Measurements from ENCODE around the gene GPR137.

Gene GPR137, protein sequence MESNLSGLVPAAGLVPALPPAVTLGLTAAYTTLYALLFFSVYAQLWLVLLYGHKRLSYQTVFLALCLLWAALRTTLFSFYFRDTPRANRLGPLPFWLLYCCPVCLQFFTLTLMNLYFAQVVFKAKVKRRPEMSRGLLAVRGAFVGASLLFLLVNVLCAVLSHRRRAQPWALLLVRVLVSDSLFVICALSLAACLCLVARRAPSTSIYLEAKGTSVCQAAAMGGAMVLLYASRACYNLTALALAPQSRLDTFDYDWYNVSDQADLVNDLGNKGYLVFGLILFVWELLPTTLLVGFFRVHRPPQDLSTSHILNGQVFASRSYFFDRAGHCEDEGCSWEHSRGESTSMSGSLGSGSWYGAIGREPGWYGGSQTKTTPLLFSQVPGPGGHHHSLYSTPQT

GRCh38 chr11:64284962-64285884, at the start of gene GPR137:
TSS of gene GPR137 (plus strand) at chr11:64285848. CDS start at chr11:64286525, 677 bp downstream.
- peak; percentile 83 for DNase-seq
- Histone ChIP-seq H3K4me3 (ENCODE audit: low read depth, low read length) (peak within 1 kb of the TSS; percentile 96), H3K27ac (peak within 1 kb of the TSS; percentile 91), H3K9me3 (ENCODE audit: severe bottlenecking) (no peaks in the 10 kb centered on the region), H3K27me3 (ENCODE audit: insufficient read depth, low read depth, severe bottlenecking) (no peaks in the 10 kb centered on the region), H3K36me3 (peaks cover 29% of the 10 kb centered on the region)
- TF ChIP-seq, protein P1, sequence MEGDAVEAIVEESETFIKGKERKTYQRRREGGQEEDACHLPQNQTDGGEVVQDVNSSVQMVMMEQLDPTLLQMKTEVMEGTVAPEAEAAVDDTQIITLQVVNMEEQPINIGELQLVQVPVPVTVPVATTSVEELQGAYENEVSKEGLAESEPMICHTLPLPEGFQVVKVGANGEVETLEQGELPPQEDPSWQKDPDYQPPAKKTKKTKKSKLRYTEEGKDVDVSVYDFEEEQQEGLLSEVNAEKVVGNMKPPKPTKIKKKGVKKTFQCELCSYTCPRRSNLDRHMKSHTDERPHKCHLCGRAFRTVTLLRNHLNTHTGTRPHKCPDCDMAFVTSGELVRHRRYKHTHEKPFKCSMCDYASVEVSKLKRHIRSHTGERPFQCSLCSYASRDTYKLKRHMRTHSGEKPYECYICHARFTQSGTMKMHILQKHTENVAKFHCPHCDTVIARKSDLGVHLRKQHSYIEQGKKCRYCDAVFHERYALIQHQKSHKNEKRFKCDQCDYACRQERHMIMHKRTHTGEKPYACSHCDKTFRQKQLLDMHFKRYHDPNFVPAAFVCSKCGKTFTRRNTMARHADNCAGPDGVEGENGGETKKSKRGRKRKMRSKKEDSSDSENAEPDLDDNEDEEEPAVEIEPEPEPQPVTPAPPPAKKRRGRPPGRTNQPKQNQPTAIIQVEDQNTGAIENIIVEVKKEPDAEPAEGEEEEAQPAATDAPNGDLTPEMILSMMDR (IDR thresholded peaks at IDR 0.05; ENCODE audit: low read depth, low read length) = no peak

GRCh38 chr11:64237484-64237951, 48.1 kb upstream of the GPR137 start:
- H3K4me3 ChIP-seq (ENCODE audit: low read depth, low read length) = no peak overlapping the region
- TF ChIP-seq, protein P1 (IDR thresholded peaks at IDR 0.05; ENCODE audit: low read depth, low read length) = no peak
- H3K36me3 ChIP-seq = peaks cover 22% of the 10 kb centered on the region
- H3K27me3 ChIP-seq (ENCODE audit: insufficient read depth, low read depth, severe bottlenecking) = no peaks in the 10 kb centered on the region
- DNase-seq = no peak
- H3K27ac ChIP-seq = no peak overlapping the region
- H3K9me3 ChIP-seq (ENCODE audit: severe bottlenecking) = no peaks in the 10 kb centered on the region

DNA sequence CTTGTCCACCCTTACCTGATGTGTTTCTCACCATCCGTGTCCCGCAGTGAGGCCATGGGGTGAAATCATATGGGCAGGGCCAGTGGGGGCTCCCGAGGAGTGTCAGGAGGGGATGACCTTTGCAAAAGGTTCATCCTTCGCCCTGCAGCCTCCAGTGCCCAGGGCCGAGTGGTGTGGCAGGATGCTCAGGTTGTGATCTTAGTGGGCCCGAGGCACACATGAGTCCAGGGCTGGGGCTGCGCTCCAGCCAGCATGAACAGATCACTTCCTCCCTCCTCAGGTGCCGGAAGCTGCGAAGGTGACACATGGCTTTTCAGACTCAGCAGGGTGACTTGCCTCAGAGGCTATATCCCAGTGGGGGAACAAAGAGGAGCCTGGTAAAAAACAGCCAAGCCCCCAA, 47.6 kb upstream of the GPR137 start:
- H3K27ac ChIP-seq = no peak overlapping the region
- H3K27me3 ChIP-seq (ENCODE audit: insufficient read depth, low read depth, severe bottlenecking) = no peaks in the 10 kb centered on the region
- TF ChIP-seq, protein P1 (IDR thresholded peaks at IDR 0.05; ENCODE audit: low read depth, low read length) = no peak
- no peak overlapping the region for H3K4me3 ChIP-seq (ENCODE audit: low read depth, low read length)
- no peak for DNase-seq
- H3K9me3 ChIP-seq (ENCODE audit: severe bottlenecking) = no peaks in the 10 kb centered on the region
- H3K36me3 ChIP-seq = peaks cover 25% of the 10 kb centered on the region

- H3K4me3 ChIP-seq (ENCODE audit: low read depth, low read length) = no peak overlapping the region
- H3K9me3 ChIP-seq (ENCODE audit: severe bottlenecking) = no peaks in the 10 kb centered on the region
- TF ChIP-seq, protein P1 (IDR thresholded peaks at IDR 0.05; ENCODE audit: low read depth, low read length) = no peak
- H3K27me3 ChIP-seq (ENCODE audit: insufficient read depth, low read depth, severe bottlenecking) = no peaks in the 10 kb centered on the region
- peaks cover 33% of the 10 kb centered on the region for H3K36me3 ChIP-seq
- H3K27ac ChIP-seq = no peak overlapping the region
- DNase-seq = no peak
Measured at GRCh38 chr11:64238999-64239398, 46.6 kb upstream of the GPR137 start.

DNA sequence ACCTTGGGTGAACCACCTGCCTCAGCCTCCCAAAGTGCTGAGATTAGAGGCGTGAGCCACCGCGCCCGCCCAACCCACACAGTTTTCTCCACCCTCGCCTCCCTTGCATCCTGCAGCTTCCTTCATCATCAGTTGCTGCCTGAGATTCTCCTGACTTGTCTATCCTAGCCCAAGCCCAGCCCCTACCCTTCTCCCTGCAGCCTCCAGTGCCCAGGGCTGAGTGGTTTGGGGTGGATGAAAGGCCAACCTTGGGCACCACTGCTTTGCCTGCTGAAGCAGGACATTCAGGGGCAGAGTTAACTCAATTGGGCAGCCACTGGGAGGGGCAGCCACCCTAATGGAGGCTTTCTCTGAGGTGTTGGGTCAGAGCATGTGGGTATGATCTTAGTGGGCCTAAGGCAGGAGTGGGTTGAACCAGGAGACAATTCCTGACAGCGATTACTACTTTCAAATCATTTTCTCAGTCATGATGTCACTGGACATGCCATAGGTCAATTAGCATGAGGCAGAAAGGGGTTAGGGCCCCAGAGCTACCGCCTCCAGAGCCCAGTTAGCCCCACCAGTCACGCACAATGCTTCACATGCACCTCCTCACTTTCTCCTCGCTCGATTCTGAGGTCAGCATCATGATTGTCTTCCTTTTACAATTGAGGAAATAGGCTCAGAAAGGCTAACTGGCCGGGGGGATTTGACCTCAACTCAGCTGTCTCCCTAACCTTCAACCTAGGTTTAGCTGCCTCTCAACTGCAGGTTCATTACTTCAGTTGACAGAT, 45.8 kb upstream of the GPR137 start:
- H3K36me3 ChIP-seq = peaks cover 41% of the 10 kb centered on the region
- no peaks in the 10 kb centered on the region for H3K27me3 ChIP-seq (ENCODE audit: insufficient read depth, low read depth, severe bottlenecking)
- DNase-seq = no peak
- peak overlapping the region; percentile 82; the same call in 1 of the 2 replicates for H3K4me3 ChIP-seq (ENCODE audit: low read depth, low read length)
- peak overlapping the region; percentile 86 for H3K27ac ChIP-seq
- TF ChIP-seq, protein P1 (IDR thresholded peaks at IDR 0.05; ENCODE audit: low read depth, low read length) = no peak
- H3K9me3 ChIP-seq (ENCODE audit: severe bottlenecking) = no peaks in the 10 kb centered on the region
